H1 (cell line): Measurements from ENCODE around the gene TET1. TPM values are rescaled to one million over a fixed set of nuclear protein-coding genes. Genes with fewer than 3 reads are reported as not detected.

Experiments
- BRCA1 ChIP-seq: IDR thresholded peaks from 2 replicates; pipeline ENCODE4 v1.6.1; 2012; ENCODE audit warnings: low read depth, low read length, improper control_type of control experiment
- CTBP2 ChIP-seq: IDR thresholded peaks from 2 replicates; pipeline ENCODE4 v1.7.0; 2011; ENCODE audit warnings: borderline replicate concordance, mild to moderate bottlenecking, moderate library complexity, mixed read lengths, low read length; ENCODE audit not compliant: insufficient read depth, insufficient read length
- GTF2F1 ChIP-seq: IDR thresholded peaks from 2 replicates; pipeline ENCODE4 v1.6.1; 2012; ENCODE audit warnings: low read depth, low read length, improper control_type of control experiment, borderline replicate concordance
- JUND ChIP-seq: IDR thresholded peaks from 2 replicates; pipeline ENCODE4 v1.6.1; 2011; ENCODE audit warnings: mild to moderate bottlenecking, improper control_type of control experiment, low read length
- SP1 ChIP-seq: IDR thresholded peaks from 2 replicates; pipeline ENCODE4 v1.6.1; 2011; ENCODE audit warnings: low read depth, low read length
- TCF12 ChIP-seq: IDR thresholded peaks from 2 replicates; pipeline ENCODE4 v1.6.1; 2011; ENCODE audit warnings: low read depth, mild to moderate bottlenecking, low read length
- polyA plus RNA-seq, 7 experiments: library from polyadenylated mRNA; depleted of rRNA in 3 of 7; stranded (reverse) in 5 of 7; unstranded in 2 of 7; fragments of >200 nt in 5 of 7; fragments of 200-250 nt in 2 of 7; gene quantifications; 1 replicate in 5 of 7; 2 replicates in 1 of 7; 4 replicates in 1 of 7; pipeline versions ENCODE4 v1.2.1 to v1.2.3, GENCODE V29; 2011 to 2013; ENCODE audit warnings: missing spikeins in 2 of 7, mixed read lengths in 2 of 7
- total RNA-seq: library from RNA; stranded (reverse); fragmentation: NEBNext Ultra II Directional; extraction: Animal tissue kit (Norgen Biotek cat#: 25700); gene quantifications from 2 replicates; pipeline ENCODE4 v1.2.1, GENCODE V29; 2021
- TF ChIP-seq, protein P1 (sequence below): fragments of 300-600 bp; sonication (generic); IDR thresholded peaks from 2 replicates; pipeline ENCODE4 v1.7.1; 2012; ENCODE audit warnings: low read length, moderate library complexity, mild to moderate bottlenecking, inconsistent platforms; ENCODE audit not compliant: insufficient replicate concordance
- TF ChIP-seq, protein P2 (sequence below): IDR thresholded peaks from 2 replicates; pipeline ENCODE4 v1.6.1; 2012; ENCODE audit warnings: low read length, inconsistent platforms

TET1 gene
- total and polyA plus RNA-seq, 2 of the 8 experiments (the other 6 are each of a cell fraction or from before 2014, with no cell fraction given) = 15.2 to 69.3 TPM

- TF ChIP-seq, protein P1, sequence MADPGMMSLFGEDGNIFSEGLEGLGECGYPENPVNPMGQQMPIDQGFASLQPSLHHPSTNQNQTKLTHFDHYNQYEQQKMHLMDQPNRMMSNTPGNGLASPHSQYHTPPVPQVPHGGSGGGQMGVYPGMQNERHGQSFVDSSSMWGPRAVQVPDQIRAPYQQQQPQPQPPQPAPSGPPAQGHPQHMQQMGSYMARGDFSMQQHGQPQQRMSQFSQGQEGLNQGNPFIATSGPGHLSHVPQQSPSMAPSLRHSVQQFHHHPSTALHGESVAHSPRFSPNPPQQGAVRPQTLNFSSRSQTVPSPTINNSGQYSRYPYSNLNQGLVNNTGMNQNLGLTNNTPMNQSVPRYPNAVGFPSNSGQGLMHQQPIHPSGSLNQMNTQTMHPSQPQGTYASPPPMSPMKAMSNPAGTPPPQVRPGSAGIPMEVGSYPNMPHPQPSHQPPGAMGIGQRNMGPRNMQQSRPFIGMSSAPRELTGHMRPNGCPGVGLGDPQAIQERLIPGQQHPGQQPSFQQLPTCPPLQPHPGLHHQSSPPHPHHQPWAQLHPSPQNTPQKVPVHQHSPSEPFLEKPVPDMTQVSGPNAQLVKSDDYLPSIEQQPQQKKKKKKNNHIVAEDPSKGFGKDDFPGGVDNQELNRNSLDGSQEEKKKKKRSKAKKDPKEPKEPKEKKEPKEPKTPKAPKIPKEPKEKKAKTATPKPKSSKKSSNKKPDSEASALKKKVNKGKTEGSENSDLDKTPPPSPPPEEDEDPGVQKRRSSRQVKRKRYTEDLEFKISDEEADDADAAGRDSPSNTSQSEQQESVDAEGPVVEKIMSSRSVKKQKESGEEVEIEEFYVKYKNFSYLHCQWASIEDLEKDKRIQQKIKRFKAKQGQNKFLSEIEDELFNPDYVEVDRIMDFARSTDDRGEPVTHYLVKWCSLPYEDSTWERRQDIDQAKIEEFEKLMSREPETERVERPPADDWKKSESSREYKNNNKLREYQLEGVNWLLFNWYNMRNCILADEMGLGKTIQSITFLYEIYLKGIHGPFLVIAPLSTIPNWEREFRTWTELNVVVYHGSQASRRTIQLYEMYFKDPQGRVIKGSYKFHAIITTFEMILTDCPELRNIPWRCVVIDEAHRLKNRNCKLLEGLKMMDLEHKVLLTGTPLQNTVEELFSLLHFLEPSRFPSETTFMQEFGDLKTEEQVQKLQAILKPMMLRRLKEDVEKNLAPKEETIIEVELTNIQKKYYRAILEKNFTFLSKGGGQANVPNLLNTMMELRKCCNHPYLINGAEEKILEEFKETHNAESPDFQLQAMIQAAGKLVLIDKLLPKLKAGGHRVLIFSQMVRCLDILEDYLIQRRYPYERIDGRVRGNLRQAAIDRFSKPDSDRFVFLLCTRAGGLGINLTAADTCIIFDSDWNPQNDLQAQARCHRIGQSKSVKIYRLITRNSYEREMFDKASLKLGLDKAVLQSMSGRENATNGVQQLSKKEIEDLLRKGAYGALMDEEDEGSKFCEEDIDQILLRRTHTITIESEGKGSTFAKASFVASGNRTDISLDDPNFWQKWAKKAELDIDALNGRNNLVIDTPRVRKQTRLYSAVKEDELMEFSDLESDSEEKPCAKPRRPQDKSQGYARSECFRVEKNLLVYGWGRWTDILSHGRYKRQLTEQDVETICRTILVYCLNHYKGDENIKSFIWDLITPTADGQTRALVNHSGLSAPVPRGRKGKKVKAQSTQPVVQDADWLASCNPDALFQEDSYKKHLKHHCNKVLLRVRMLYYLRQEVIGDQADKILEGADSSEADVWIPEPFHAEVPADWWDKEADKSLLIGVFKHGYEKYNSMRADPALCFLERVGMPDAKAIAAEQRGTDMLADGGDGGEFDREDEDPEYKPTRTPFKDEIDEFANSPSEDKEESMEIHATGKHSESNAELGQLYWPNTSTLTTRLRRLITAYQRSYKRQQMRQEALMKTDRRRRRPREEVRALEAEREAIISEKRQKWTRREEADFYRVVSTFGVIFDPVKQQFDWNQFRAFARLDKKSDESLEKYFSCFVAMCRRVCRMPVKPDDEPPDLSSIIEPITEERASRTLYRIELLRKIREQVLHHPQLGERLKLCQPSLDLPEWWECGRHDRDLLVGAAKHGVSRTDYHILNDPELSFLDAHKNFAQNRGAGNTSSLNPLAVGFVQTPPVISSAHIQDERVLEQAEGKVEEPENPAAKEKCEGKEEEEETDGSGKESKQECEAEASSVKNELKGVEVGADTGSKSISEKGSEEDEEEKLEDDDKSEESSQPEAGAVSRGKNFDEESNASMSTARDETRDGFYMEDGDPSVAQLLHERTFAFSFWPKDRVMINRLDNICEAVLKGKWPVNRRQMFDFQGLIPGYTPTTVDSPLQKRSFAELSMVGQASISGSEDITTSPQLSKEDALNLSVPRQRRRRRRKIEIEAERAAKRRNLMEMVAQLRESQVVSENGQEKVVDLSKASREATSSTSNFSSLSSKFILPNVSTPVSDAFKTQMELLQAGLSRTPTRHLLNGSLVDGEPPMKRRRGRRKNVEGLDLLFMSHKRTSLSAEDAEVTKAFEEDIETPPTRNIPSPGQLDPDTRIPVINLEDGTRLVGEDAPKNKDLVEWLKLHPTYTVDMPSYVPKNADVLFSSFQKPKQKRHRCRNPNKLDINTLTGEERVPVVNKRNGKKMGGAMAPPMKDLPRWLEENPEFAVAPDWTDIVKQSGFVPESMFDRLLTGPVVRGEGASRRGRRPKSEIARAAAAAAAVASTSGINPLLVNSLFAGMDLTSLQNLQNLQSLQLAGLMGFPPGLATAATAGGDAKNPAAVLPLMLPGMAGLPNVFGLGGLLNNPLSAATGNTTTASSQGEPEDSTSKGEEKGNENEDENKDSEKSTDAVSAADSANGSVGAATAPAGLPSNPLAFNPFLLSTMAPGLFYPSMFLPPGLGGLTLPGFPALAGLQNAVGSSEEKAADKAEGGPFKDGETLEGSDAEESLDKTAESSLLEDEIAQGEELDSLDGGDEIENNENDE = no peak
- TF ChIP-seq JUND (no peak), CTBP2 (no peak), SP1 (peak; percentile 46; the same call in 1 of the 2 replicates), BRCA1 (no peak), TCF12 (no peak), GTF2F1 (no peak)
- TF ChIP-seq, protein P2, sequence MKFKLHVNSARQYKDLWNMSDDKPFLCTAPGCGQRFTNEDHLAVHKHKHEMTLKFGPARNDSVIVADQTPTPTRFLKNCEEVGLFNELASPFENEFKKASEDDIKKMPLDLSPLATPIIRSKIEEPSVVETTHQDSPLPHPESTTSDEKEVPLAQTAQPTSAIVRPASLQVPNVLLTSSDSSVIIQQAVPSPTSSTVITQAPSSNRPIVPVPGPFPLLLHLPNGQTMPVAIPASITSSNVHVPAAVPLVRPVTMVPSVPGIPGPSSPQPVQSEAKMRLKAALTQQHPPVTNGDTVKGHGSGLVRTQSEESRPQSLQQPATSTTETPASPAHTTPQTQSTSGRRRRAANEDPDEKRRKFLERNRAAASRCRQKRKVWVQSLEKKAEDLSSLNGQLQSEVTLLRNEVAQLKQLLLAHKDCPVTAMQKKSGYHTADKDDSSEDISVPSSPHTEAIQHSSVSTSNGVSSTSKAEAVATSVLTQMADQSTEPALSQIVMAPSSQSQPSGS = peak; percentile 55; the same call in 1 of the 2 replicates
Measured at GRCh38 chr10:68562661-68563570, 2.8 kb downstream of the TET1 start (continued).
